ENCODE results near the gene USP12. TPM values are rescaled to one million over a fixed set of nuclear protein-coding genes. Genes with fewer than 3 reads are reported as not detected.

The USP12 gene
- total and polyA plus RNA-seq, 2 experiments from 2014 or later = 18.4 to 39.3 TPM

- TF ChIP-seq JUNB (IDR thresholded peaks at IDR 0.05; ENCODE audit: unreplicated experiment) = no peak
- TF ChIP-seq, protein P1, sequence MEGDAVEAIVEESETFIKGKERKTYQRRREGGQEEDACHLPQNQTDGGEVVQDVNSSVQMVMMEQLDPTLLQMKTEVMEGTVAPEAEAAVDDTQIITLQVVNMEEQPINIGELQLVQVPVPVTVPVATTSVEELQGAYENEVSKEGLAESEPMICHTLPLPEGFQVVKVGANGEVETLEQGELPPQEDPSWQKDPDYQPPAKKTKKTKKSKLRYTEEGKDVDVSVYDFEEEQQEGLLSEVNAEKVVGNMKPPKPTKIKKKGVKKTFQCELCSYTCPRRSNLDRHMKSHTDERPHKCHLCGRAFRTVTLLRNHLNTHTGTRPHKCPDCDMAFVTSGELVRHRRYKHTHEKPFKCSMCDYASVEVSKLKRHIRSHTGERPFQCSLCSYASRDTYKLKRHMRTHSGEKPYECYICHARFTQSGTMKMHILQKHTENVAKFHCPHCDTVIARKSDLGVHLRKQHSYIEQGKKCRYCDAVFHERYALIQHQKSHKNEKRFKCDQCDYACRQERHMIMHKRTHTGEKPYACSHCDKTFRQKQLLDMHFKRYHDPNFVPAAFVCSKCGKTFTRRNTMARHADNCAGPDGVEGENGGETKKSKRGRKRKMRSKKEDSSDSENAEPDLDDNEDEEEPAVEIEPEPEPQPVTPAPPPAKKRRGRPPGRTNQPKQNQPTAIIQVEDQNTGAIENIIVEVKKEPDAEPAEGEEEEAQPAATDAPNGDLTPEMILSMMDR (conservative IDR thresholded peaks at IDR 0.05; ENCODE audit: low read depth in 2 of 2) = no peak
- TF ChIP-seq POLR2AphosphoS5 (IDR thresholded peaks at IDR 0.05; ENCODE audit: low read depth) = no peak
- TF ChIP-seq EZH2phosphoT487 (IDR thresholded peaks at IDR 0.05; ENCODE audit: unreplicated experiment) = no peak
- TF ChIP-seq CREB1 (CRISPR knock-in tag; IDR thresholded peaks at IDR 0.05; ENCODE audit: low read depth) = no peak
- TF ChIP-seq, protein P2, sequence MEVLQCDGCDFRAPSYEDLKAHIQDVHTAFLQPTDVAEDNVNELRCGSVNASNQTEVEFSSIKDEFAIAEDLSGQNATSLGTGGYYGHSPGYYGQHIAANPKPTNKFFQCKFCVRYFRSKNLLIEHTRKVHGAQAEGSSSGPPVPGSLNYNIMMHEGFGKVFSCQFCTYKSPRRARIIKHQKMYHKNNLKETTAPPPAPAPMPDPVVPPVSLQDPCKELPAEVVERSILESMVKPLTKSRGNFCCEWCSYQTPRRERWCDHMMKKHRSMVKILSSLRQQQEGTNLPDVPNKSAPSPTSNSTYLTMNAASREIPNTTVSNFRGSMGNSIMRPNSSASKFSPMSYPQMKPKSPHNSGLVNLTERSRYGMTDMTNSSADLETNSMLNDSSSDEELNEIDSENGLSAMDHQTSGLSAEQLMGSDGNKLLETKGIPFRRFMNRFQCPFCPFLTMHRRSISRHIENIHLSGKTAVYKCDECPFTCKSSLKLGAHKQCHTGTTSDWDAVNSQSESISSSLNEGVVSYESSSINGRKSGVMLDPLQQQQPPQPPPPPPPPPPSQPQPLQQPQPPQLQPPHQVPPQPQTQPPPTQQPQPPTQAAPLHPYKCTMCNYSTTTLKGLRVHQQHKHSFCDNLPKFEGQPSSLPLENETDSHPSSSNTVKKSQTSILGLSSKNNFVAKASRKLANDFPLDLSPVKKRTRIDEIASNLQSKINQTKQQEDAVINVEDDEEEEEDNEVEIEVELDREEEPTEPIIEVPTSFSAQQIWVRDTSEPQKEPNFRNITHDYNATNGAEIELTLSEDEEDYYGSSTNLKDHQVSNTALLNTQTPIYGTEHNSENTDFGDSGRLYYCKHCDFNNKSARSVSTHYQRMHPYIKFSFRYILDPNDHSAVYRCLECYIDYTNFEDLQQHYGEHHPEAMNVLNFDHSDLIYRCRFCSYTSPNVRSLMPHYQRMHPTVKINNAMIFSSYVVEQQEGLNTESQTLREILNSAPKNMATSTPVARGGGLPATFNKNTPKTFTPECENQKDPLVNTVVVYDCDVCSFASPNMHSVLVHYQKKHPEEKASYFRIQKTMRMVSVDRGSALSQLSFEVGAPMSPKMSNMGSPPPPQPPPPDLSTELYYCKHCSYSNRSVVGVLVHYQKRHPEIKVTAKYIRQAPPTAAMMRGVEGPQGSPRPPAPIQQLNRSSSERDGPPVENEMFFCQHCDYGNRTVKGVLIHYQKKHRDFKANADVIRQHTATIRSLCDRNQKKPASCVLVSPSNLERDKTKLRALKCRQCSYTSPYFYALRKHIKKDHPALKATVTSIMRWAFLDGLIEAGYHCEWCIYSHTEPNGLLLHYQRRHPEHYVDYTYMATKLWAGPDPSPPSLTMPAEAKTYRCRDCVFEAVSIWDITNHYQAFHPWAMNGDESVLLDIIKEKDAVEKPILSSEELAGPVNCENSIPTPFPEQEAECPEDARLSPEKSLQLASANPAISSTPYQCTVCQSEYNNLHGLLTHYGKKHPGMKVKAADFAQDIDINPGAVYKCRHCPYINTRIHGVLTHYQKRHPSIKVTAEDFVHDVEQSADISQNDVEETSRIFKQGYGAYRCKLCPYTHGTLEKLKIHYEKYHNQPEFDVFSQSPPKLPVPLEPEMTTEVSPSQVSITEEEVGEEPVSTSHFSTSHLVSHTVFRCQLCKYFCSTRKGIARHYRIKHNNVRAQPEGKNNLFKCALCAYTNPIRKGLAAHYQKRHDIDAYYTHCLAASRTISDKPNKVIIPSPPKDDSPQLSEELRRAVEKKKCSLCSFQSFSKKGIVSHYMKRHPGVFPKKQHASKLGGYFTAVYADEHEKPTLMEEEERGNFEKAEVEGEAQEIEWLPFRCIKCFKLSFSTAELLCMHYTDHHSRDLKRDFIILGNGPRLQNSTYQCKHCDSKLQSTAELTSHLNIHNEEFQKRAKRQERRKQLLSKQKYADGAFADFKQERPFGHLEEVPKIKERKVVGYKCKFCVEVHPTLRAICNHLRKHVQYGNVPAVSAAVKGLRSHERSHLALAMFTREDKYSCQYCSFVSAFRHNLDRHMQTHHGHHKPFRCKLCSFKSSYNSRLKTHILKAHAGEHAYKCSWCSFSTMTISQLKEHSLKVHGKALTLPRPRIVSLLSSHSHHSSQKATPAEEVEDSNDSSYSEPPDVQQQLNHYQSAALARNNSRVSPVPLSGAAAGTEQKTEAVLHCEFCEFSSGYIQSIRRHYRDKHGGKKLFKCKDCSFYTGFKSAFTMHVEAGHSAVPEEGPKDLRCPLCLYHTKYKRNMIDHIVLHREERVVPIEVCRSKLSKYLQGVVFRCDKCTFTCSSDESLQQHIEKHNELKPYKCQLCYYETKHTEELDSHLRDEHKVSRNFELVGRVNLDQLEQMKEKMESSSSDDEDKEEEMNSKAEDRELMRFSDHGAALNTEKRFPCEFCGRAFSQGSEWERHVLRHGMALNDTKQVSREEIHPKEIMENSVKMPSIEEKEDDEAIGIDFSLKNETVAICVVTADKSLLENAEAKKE (CRISPR knock-in tag; IDR thresholded peaks at IDR 0.05) = no peak
These were observed 41.2 kb downstream of the USP12 start (continued) for GRCh38 chr13:27130223-27130978.

Measured in GM23338 (cell line).